COLO668 (cell line): ENCODE data around the gene GNG3.

ENCODE experiments used
- DNase-seq: peaks from one replicate; lab custom pipeline; 2025; ENCODE audit not compliant: unreplicated experiment; lab: John Stamatoyannopoulos, UW

Gene GNG3

DNA sequence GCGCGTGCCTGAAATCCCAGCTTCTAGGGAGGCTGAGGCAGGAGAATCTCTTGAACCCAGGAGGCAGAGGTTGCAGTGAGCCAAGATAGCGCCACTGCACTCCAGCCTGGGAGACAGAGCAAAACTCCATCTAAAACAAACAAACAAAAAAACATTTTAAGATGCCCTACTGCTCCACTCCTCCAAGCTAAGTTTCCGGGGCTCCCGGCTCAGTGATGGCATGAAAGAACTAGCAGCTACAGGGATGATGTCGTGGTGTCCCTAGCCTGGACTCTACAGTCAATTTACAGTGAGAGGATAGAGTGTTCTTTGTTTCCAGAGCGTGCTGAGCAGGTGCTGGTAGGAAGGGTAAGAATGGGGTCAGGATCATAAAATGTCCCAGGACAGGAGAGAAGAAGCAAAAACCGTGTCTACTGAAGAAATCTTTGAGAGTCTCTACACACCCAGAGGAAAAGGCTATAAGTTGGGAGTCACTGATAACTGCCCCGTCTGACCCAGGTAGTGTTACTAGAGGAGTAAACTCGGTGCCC is 47.7 kb downstream of the GNG3 start:
- DNase-seq, result no peak

DNA sequence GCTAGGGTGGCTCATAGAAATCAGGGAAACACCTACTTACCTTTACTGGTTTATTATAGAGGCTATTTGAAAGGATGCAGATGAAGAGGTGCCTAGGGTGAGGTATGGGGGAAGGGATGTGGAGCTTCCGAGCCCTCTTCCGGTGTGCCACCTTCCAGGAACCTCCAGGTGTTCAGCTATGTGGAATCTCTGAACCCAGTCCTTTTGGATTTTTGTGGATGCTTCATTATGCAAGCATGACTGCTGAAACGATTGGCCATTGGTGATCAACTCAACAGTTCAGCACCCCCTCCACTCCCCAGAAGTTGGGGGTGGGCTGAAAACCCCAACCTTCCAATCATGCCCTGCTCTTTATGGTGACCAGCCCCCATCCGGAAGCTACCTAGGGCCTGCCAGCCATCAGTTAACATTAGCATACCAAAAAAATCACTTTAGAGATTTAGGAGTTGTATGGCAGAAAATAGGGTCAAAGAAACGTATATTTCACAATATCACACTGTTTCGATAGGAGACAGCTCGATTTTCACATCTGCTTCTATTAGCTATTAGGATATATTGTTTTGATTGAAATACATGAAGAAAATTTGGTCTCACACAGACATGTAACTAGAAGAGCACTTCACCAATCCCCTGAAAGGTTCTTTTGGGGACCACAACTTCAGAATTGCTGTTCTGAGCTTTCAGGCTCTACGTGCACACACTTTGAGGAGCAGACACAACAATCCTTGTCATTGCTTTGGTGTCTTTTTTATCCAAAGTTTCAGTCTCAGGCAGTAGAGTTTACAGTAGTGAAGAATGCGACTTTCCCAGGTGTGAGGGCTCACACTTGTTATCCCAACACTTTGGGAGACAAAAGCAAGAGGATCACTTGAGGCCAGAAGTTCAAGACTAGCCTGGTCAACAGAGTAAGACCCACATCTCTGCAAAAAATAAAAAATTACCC is 50.6 kb downstream of the GNG3 start:
- DNase-seq, result no peak
